Thoracic aorta (tissue), 2 donors: ENCODE data around the gene GLCE. TPM values are rescaled to one million over a fixed set of nuclear protein-coding genes. Genes with fewer than 3 reads are reported as not detected.
"Not testable (repeated sequence)": the region's sequence is repeated elsewhere in the genome, so short reads cannot be mapped to it uniquely, and the experiment has no call there.

ENCODE experiments used
- ATAC-seq: fragments of 150-250 bp; one replicate; pipeline ENCODE4 v1.8.0; 2017; ENCODE audit warnings: low read depth; ENCODE audit not compliant: insufficient number of reproducible peaks, low FRiP score
- DNase-seq: peaks from one replicate; pipeline ENCODE4 v3.0.0-alpha.2; 2020; ENCODE audit warnings: low spot score
- H3K27ac ChIP-seq, 2 donors: fragments of 200-600 bp; sonication (generic); 1 replicate in 1 of 2; 2 replicates in 1 of 2; pipeline ENCODE4 v1.5.1; 2016; ENCODE audit warnings: mild to moderate bottlenecking in 2 of 2, moderate library complexity in 2 of 2
- H3K27me3 ChIP-seq: fragments of 200-600 bp; sonication (generic); replicated peaks from 2 replicates; pipeline ENCODE4 v1.6.0; 2016; ENCODE audit warnings: mild to moderate bottlenecking; ENCODE audit not compliant: insufficient read depth
- H3K36me3 ChIP-seq: fragments of 200-600 bp; sonication (generic); one replicate; pipeline ENCODE4 v1.5.1; 2016
- H3K4me1 ChIP-seq, 2 donors: fragments of 200-600 bp; sonication (generic); 1 replicate in 1 of 2; 2 replicates in 1 of 2; pipeline versions ENCODE4 v1.5.1 to v1.6.0; 2016; ENCODE audit warnings: low read depth in 2 of 2, mild to moderate bottlenecking in 1 of 2; ENCODE audit not compliant: control insufficient read depth in 1 of 2
- H3K4me3 ChIP-seq: fragments of 200-600 bp; sonication (generic); 2 replicates; pipeline ENCODE4 v1.5.1; 2016; ENCODE audit warnings: mild to moderate bottlenecking
- H3K9me3 ChIP-seq: fragments of 200-600 bp; sonication (generic); 2 replicates; pipeline ENCODE4 v1.5.1; 2016
- CTCF ChIP-seq: fragments of 200-600 bp; sonication (generic); IDR thresholded peaks from one replicate; pipeline ENCODE4 v1.5.1; 2019; ENCODE audit warnings: antibody characterized with exemption
- total RNA-seq, 2 donors: library from RNA; depleted of rRNA; stranded (reverse); fragments of >200 nt; gene quantifications; one replicate each; pipeline versions ENCODE4 v1.1.0 to v1.2.3, GENCODE V29; 2016

Gene GLCE
- total RNA-seq, 2 donors from 2014 or later: 8.5 to 11.8 TPM

- no peak for TF ChIP-seq CTCF
- H3K27ac ChIP-seq: no peak overlapping the region
- H3K4me3 ChIP-seq: no peak overlapping the region
- H3K9me3 ChIP-seq: no peaks in the 10 kb centered on the region
- peaks cover 3 to 7% of the 10 kb centered on the region in 2 donors for H3K4me1 ChIP-seq
- no peak for ATAC-seq
- no peaks in the 10 kb centered on the region for H3K27me3 ChIP-seq
- no peaks in the 10 kb centered on the region for H3K36me3 ChIP-seq
- DNase-seq: no peak
Observed at GRCh38 chr15:69165637-69166025, 5.2 kb downstream of the GLCE start.

DNA sequence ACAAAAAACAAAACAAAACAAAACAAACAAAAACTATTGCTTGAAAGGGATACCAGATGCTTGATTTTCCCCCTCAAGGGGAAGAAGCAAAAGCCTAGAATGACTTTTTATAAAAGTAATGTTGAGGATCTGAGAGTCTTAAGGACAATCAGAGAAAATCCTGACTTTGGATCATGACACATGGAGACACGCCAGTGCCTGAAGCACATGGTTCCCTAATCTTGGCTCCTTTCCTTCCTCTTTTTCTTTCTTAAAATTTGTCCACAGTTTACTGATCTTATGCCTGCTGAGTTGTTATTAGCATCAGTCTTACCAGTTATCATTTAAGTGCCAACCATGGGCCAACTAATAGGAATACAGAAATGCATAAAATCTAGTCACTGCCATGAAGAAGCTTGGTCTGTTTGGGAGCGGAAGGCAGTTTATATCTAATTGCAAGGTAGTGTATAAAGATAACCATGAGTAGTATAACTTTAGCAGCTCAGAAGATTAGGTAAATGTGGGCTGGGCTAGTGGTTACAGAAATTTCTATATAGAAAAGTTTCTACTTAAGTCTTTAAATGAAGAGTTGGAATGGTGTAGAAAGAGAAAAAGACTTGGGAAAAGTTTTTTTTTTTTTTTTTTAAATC is 6.9 kb downstream of the GLCE start:
- Histone ChIP-seq H3K4me3 (no peak overlapping the region), H3K4me1 (no peaks in the 10 kb centered on the region), H3K27ac (no peak overlapping the region), H3K36me3 (no peaks in the 10 kb centered on the region), H3K9me3 (no peaks in the 10 kb centered on the region), H3K27me3 (no peaks in the 10 kb centered on the region)
- no peak for ATAC-seq
- TF ChIP-seq CTCF: no peak
- DNase-seq: no peak

- not testable (repeated sequence) for H3K9me3 ChIP-seq, H3K36me3 ChIP-seq, H3K4me1 ChIP-seq, H3K27me3 ChIP-seq, H3K4me3 ChIP-seq, ATAC-seq, DNase-seq, H3K27ac ChIP-seq
Observed at GRCh38 chr15:69168361-69168760, 7.9 kb downstream of the GLCE start.

- not testable (repeated sequence) for H3K4me1 ChIP-seq, H3K9me3 ChIP-seq, H3K36me3 ChIP-seq, ATAC-seq, H3K27ac ChIP-seq, H3K27me3 ChIP-seq, H3K4me3 ChIP-seq, DNase-seq
Observed at GRCh38 chr15:69169540-69169939, 9.1 kb downstream of the GLCE start.

- no peak overlapping the region for H3K27ac ChIP-seq
- ATAC-seq (no peak), DNase-seq (no peak)
- no peaks in the 10 kb centered on the region for H3K27me3 ChIP-seq
- no peak overlapping the region for H3K4me3 ChIP-seq
- no peaks in the 10 kb centered on the region for H3K4me1 ChIP-seq
- no peak for TF ChIP-seq CTCF
- H3K36me3 ChIP-seq: no peaks in the 10 kb centered on the region
- H3K9me3 ChIP-seq: no peaks in the 10 kb centered on the region
Observed at GRCh38 chr15:69170597-69170996, 10.2 kb downstream of the GLCE start.

DNA sequence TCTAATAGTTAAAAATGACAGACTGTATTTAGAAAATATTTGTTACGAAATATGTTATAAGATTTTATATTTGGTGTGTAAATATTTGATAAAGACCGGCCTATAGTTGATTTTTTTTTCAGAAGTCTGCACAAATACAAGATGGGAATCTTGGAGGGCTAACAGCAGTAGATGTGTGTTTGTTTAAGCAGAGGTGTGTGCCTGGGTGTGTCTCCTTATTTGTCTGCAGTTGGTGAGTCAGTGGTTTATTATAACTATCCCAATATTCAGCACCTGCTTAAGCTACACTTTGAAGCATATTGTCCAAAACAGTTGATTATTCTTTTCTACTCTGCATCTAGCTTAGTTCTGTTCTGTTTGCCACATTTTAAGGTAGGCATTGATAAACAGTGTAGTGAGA is 12.4 kb downstream of the GLCE start:
- no peak overlapping the region for H3K27ac ChIP-seq

More for the DNA sequence above, 12.4 kb downstream of the GLCE start:
- Histone ChIP-seq H3K4me1 (no peaks in the 10 kb centered on the region), H3K27me3 (no peaks in the 10 kb centered on the region), H3K4me3 (no peak overlapping the region), H3K9me3 (no peaks in the 10 kb centered on the region), H3K36me3 (no peaks in the 10 kb centered on the region)
- TF ChIP-seq CTCF: no peak
- DNase-seq: no peak
- no peak for ATAC-seq
